Measurements from ENCODE around the gene COL15A1.

COL15A1 gene

DNA sequence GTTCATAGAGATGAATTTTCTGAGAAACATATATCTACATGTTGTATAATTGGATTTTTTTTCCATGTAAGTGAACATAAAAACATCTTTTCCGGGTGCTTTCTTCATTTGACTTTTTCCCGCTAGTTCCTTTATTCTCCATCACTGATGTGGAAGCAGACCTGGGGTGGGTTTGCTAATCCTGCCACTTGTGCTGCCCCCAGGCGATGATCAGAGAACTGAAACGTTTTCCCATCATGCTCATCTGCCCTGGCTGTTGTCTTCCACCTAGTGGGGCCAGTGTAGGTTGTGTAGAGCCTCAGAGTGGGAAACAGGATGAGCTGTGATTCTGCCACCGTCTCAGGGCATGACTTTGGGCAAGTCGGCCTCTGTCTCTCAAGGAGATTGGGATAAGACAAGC, 127.0 kb downstream of the COL15A1 start:
- TF ChIP-seq FOXP2 (optimal IDR thresholded peaks at IDR 0.05; ENCODE audit: borderline replicate concordance, extremely low read depth, extremely low read length, insufficient read depth) (no peak), POLR2AphosphoS5 (IDR thresholded peaks at IDR 0.05; ENCODE audit: low read depth, low read length) (no peak), TAF1 (IDR thresholded peaks at IDR 0.05; ENCODE audit: borderline replicate concordance, insufficient read depth, low read length) (no peak), SIN3A (IDR thresholded peaks at IDR 0.05; ENCODE audit: borderline replicate concordance, insufficient read depth, low read length) (no peak)
- TF ChIP-seq, protein P1, sequence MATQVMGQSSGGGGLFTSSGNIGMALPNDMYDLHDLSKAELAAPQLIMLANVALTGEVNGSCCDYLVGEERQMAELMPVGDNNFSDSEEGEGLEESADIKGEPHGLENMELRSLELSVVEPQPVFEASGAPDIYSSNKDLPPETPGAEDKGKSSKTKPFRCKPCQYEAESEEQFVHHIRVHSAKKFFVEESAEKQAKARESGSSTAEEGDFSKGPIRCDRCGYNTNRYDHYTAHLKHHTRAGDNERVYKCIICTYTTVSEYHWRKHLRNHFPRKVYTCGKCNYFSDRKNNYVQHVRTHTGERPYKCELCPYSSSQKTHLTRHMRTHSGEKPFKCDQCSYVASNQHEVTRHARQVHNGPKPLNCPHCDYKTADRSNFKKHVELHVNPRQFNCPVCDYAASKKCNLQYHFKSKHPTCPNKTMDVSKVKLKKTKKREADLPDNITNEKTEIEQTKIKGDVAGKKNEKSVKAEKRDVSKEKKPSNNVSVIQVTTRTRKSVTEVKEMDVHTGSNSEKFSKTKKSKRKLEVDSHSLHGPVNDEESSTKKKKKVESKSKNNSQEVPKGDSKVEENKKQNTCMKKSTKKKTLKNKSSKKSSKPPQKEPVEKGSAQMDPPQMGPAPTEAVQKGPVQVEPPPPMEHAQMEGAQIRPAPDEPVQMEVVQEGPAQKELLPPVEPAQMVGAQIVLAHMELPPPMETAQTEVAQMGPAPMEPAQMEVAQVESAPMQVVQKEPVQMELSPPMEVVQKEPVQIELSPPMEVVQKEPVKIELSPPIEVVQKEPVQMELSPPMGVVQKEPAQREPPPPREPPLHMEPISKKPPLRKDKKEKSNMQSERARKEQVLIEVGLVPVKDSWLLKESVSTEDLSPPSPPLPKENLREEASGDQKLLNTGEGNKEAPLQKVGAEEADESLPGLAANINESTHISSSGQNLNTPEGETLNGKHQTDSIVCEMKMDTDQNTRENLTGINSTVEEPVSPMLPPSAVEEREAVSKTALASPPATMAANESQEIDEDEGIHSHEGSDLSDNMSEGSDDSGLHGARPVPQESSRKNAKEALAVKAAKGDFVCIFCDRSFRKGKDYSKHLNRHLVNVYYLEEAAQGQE (IDR thresholded peaks at IDR 0.05; ENCODE audit: insufficient read depth in 1 of 2, low read depth in 2 of 2, low read length in 2 of 2): no peak

DNA sequence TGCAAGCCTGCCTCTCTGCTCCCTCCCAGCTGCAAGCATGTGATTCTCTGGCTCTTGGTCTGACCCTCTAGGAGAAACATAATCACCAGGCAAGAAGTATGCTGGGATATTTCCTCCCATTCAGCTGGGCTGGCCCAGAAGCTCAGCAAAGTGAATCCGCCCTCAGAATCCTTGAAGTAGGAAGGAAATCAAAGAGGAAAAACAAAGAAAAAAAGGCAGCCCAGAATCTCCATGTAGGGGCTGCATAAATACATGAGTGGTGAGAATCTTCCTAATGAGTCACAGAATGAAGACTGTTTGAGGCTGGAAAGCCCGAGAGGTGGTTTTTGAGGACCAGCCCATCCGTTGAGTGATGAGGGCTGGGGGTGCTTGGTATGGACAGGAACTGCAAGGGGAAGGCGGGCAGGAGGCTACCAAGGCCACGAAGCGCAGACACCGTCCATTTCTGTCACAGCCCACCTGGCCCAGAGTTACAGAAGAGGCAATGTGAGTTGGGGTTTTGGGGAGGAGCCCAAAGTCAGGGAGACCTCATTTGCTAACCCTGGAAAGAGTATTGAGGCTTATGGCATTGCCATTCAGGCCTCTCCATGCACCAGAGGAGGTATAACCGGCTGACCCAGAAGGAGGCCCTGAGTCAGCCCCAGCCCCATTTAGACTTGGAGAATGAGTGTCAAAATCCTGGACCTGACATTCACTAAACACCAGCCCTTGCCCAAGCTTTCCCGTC, 127.8 kb downstream of the COL15A1 start:
- TF ChIP-seq FOXP2 (optimal IDR thresholded peaks at IDR 0.05; ENCODE audit: borderline replicate concordance, extremely low read depth, extremely low read length, insufficient read depth) (no peak), TAF1 (IDR thresholded peaks at IDR 0.05; ENCODE audit: borderline replicate concordance, insufficient read depth, low read length) (no peak), SIN3A (IDR thresholded peaks at IDR 0.05; ENCODE audit: borderline replicate concordance, insufficient read depth, low read length) (no peak), POLR2AphosphoS5 (IDR thresholded peaks at IDR 0.05; ENCODE audit: low read depth, low read length) (no peak)
- TF ChIP-seq, protein P1 (IDR thresholded peaks at IDR 0.05; ENCODE audit: insufficient read depth in 1 of 2, low read depth in 2 of 2, low read length in 2 of 2): no peak

DNA sequence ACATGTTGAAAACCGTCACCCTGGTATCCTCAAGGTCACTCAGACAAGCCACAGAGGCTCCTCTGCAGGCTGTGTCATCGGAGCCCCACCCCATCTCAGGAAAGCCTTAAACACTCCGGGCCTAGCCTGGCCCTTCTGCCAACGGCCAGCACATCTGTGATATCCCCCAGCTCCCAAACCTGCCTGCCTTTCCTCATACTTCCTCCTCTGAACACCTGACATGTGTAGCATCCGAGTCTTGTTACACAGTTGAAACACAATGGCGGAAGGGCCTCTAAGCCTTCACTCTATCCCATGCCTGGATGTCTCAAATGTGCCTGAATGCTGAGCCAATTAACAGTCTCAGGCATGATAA, 128.3 kb downstream of the COL15A1 start:
- no peak for TF ChIP-seq POLR2AphosphoS5 (IDR thresholded peaks at IDR 0.05; ENCODE audit: low read depth, low read length)
- no peak for TF ChIP-seq TAF1 (IDR thresholded peaks at IDR 0.05; ENCODE audit: borderline replicate concordance, insufficient read depth, low read length)
- TF ChIP-seq, protein P1 (IDR thresholded peaks at IDR 0.05; ENCODE audit: insufficient read depth in 1 of 2, low read depth in 2 of 2, low read length in 2 of 2): no peak
- no peak for TF ChIP-seq SIN3A (IDR thresholded peaks at IDR 0.05; ENCODE audit: borderline replicate concordance, insufficient read depth, low read length)
- no peak for TF ChIP-seq FOXP2 (optimal IDR thresholded peaks at IDR 0.05; ENCODE audit: borderline replicate concordance, extremely low read depth, extremely low read length, insufficient read depth)

DNA sequence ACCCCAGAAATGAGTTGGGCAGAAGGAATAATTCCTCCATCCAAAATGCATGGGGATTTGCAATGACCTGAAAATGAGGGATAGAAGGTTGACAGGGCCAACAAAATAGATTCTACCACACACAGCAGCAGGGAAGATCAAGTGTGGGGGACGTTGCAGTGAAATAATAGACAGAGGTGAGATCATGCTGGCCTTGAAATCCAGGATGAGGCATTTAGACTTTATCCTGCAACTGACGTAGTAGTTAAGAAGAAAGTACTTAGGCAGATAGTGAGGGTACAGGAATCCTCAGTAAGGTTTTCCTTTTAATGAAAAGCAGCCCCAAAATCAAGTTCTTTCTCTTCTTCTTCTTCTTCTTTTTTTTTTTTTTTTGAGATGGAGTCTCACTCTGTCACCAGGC, 129.6 kb downstream of the COL15A1 start:
- no peak for TF ChIP-seq SIN3A (IDR thresholded peaks at IDR 0.05; ENCODE audit: borderline replicate concordance, insufficient read depth, low read length)
- TF ChIP-seq POLR2AphosphoS5 (IDR thresholded peaks at IDR 0.05; ENCODE audit: low read depth, low read length): no peak
- TF ChIP-seq, protein P1 (IDR thresholded peaks at IDR 0.05; ENCODE audit: insufficient read depth in 1 of 2, low read depth in 2 of 2, low read length in 2 of 2): no peak
- TF ChIP-seq TAF1 (IDR thresholded peaks at IDR 0.05; ENCODE audit: borderline replicate concordance, insufficient read depth, low read length): no peak
- TF ChIP-seq FOXP2 (optimal IDR thresholded peaks at IDR 0.05; ENCODE audit: borderline replicate concordance, extremely low read depth, extremely low read length, insufficient read depth): no peak
